KG1 (cell line): ENCODE results near the gene XPR1.

Source experiments
- DNase-seq: peaks from one replicate; lab custom pipeline; 2025; lab: John Stamatoyannopoulos, UW

The XPR1 gene

GRCh38 chr1:180615493-180616290, 16.1 kb upstream of the XPR1 start:
- DNase-seq: no peak

- no peak for DNase-seq
These were observed 15.4 kb upstream of the XPR1 start for GRCh38 chr1:180616439-180616838.

- no peak for DNase-seq
These were observed 13.9 kb upstream of the XPR1 start for GRCh38 chr1:180617774-180618395.

DNA sequence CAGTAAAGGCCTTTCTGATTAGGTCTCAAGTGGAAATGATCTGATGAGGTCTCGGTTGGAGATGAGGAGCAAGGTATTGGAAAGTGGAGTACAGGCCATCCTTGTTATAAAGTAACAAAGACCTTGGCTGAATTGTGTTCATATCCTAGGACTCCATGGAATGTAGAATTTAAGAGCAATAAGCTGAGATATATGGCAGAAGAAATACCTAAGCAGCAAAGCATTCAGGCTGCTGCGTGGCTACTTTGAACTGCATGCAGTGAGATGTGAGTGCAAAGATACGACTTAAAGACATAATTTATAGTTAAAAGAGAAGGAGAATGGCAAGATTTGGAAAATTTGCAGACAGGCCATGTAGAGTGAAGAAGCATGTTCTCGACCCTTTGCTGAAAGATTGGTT, 11.2 kb upstream of the XPR1 start:
- DNase-seq: no peak

DNA sequence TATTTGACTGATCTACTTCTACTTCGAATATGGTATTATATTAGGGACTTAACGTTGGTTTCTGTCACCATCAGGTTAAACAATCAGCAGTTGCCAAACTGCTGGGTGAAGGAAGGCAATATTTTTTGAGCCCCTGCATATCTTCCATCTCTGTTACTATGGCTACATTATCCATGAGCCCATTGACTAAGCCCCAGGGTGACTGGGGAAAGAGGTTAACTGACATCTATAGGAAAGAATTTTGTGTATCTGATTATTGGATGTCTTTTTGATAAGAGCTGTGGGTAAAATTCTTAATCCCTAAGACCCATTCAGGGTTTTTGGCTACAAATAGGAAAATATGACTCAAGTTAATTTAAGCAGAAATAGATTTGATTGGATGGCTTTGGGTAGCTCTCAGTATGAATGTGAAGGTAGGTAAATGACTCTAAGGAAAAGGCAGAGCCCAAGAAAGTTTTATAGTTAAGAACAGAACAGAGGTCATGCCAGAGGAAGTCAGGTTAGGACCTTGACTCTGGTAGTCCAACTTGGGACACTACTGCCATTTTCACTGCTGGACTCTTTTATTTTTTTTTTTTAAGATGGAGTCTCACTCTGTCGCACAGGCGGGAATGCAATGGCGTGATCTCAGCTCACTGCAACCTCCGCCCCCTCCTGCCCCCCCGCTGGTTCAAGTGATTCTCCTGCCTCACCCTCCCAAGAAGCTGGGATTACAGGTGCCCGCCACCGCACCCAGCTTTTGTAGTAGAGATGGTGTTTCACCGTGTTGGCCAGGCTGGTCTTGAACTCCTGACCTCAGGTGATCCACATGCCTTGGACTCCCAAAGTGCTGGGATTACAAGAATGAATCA, 8.9 kb upstream of the XPR1 start:
- DNase-seq: no peak

DNA sequence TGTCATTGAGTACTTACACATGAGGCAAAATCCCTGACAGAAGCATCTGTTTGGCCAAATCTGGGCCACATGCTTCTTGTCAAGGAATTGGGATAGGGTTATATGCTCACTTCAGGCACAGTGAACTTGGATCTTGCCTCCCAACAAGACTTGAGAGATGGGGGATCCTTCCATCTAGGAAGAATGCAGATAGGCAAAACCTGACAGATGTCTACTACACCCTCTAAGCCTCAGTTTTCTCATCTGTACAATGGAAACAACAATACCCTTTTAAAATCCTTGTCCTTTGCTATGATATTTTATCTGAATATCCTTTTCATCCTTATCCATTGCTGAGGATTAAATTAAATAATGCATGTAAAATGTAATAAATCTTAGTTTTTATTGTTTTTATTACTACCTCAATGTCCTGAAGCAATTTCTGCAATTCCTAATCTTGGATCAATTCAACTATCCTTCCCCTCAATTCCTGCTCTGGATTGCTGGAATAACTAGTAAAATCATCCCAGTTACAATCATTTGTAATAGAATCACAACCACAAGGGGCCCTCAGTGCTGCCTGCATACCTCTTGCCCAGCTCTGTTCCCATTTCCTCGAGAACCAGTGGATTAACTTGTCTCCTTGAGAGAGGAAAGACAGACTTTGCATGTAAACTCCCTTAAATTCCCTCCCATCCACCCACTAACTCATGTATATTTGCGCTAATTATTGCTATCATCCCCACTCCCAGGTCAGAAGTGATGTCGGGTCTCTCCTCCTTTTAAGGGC, 8.1 kb upstream of the XPR1 start:
- DNase-seq: no peak

GRCh38 chr1:180626711-180627110, 5.1 kb upstream of the XPR1 start:
- DNase-seq: no peak

DNA sequence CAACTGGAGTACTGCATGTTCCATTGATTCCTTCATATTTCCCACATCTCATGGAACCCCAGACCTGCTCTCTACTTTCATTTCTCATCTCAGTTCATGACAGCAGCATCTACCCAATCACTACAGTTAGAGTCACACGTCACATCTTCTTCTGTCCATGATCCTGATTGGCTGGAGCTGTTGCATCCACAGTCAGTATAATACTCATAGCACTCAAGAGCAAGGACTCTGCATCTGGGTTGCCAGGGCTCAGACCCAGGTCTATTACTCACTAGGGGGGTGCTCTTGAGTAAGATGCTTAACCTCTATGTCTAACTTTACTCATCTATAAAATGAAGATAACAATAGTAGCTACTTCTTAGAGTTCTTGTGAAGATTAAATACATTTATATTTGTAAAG, 4.4 kb upstream of the XPR1 start:
- DNase-seq: no peak

- DNase-seq: no peak
These were observed 3.2 kb upstream of the XPR1 start for GRCh38 chr1:180628646-180629045.

DNA sequence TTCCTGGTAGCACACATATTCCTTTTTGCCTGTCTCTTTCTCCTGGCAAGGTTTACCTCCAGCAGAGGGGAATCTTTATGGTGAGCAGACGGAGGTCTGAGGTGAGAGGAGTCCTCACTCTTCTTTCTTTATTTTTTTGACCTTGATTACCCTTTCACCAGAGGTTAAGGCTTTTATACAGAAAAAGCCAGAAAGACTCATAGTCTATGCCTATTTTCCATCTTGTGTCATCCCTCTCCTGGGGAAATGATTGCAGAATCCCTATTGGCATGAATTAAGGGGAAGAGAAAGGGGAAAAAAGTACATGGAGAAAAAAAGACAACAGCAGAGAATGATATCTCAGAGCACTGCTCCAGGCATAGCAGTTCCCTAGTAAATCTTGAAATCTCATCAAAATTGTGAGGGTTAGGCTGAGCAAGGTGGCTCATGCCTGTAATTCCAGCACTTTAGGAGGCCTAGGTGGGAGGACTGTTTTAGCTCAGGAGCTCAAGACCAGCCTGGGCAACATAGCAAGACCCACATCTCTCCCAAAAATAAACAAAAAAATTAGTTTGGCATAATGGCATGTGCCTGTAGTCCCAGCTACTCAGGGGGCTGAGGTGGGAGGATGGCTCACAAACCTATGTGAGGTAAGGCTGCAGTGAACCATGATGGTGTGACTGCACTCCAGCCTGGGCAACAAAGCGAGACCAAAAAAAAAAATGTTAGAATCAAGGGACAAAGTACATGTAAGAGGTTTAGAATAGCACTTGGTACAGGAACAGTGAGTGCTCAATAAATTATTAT, 1.2 kb upstream of the XPR1 start:
- no peak for DNase-seq

DNA sequence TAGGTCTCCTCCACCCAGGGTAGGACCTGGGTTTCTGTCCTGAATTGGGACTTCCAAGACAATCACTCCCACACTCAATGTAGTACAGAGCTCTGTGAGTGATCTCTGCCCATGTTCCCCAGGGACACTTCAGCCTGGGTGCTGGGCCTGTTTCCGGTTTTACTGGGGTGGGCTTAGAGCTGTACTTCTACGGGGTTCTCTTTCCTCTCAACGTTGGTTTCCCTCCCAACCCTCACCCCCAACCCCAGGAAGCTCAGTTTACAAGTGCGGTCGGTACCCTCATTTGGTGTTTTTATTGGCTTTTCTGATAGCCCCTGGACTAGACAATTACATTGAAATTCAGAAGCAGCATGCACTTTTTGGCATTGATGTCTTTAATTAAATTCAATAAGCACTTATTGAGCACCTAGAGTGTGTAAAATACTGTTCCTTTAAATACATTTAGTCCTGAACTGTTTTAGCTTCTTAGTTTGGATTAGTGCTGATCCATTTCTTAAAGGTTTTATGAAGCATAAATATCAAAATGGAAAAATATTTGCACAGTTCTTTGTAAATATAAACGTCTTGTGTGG, 542 bp upstream of the XPR1 start:
- DNase-seq: no peak

GRCh38 chr1:180632326-180633056, 669 bp downstream of the XPR1 start:
- DNase-seq: no peak

GRCh38 chr1:180633057-180634056, 1.5 kb downstream of the XPR1 start:
- DNase-seq: no peak

DNA sequence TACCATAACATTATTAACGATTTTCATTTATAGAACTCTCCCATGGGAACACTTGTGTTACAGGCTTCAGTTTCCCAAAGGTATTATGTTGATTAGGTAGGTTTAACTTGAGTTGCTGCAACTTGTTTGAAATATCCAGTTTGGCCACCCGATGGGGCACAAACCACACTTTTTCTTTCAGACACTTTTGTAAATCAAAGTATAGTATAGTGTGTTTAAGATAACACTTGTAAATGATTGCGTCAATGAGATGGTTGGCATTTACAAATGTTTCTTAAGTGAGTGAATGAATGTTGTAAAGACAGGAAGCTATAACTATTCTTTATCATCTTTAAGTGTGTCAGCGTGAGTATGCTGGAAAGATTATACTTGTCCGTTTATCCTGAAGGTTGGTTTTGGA, 4.3 kb downstream of the XPR1 start:
- DNase-seq: no peak

GRCh38 chr1:180639871-180640270, 8.0 kb downstream of the XPR1 start:
- no peak for DNase-seq

DNA sequence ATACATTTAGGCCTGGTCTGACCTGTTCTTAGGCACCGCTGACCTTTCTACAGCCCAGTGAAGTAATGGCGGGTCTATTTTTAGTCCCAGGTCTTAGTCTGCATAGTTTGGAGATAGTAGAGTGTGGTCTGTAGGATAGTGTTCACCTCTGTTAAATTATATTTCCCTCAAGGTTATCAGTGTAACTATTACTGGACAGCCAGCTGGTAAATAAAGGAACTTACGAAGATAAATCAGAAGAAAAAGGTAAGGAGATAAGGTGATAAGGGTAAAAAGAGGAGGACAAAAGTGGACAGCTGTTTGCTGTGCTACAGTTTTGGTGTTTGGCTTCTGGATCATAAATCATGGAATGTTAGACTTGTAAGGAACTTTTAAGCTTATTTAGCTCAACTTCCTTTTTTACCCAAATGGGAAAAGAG, 8.7 kb downstream of the XPR1 start:
- DNase-seq: no peak

GRCh38 chr1:180641662-180642061, 9.8 kb downstream of the XPR1 start:
- no peak for DNase-seq

- no peak for DNase-seq
These were observed 11.0 kb downstream of the XPR1 start for GRCh38 chr1:180642781-180643180.

DNA sequence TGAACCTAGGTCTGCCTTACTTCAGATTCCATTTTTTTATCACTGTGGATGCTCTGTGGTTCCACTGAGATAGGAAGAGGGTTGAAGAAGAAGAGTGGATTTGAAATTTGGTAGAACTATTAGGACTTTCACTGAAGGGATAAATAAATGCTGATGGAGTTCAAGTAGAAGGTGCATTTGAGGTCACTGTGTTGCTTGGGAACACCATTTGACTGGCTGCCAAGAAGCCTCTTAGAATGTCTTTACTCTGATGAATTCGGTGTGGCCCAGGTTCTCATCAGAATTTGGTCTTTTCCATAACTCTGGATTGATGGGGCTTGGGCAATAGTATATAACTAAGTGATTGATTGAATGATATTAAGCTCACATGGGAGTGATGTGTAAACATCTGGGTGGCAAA, 11.9 kb downstream of the XPR1 start:
- DNase-seq: no peak
